GM23338 (cell line): Measurements from ENCODE around the gene ABCC1. TPM values are rescaled to one million over a fixed set of nuclear protein-coding genes. Genes with fewer than 3 reads are reported as not detected.

Experiments
- ATAC-seq: fragments of 200-7000 bp; cut with Tn5 transposase; 3 replicates; pipeline ENCODE4 v1.9.1; 2020
- DNase-seq: peaks from one replicate; pipeline ENCODE4 v3.0.0-alpha.2; 2015; ENCODE audit warnings: low spot score
- H2AFZ ChIP-seq: fragments of 200-600 bp; sonication (generic); 2 replicates; pipeline ENCODE4 v1.8.0; 2016; ENCODE audit warnings: antibody characterized with exemption, mild to moderate bottlenecking, moderate library complexity
- H3F3A ChIP-seq: fragments of 200-600 bp; sonication (generic); replicated peaks from 2 replicates; pipeline ENCODE4 v1.8.0; 2017; ENCODE audit warnings: antibody characterized with exemption, mixed run types, low read depth
- H3K27ac ChIP-seq: fragments of 200-600 bp; sonication (generic); 2 replicates; pipeline ENCODE4 v1.6.1; 2016; ENCODE audit warnings: low read depth
- H3K27me3 ChIP-seq: fragments of 200-600 bp; sonication (generic); 2 replicates; pipeline ENCODE4 v1.8.0; 2016; ENCODE audit warnings: mild to moderate bottlenecking, mixed run types, moderate library complexity; ENCODE audit not compliant: insufficient read depth
- H3K36me3 ChIP-seq: fragments of 200-600 bp; sonication (generic); 2 replicates; pipeline ENCODE4 v1.8.0; 2016; ENCODE audit warnings: mild to moderate bottlenecking; ENCODE audit not compliant: insufficient read depth
- H3K4me1 ChIP-seq: fragments of 200-600 bp; sonication (generic); 2 replicates; pipeline ENCODE4 v1.8.0; 2016; ENCODE audit warnings: mild to moderate bottlenecking, moderate library complexity; ENCODE audit not compliant: insufficient read depth
- H3K4me2 ChIP-seq: fragments of 200-600 bp; sonication (generic); 2 replicates; pipeline ENCODE4 v1.7.1; 2017; ENCODE audit warnings: mixed run types
- H3K4me3 ChIP-seq: fragments of 200-600 bp; sonication (generic); 2 replicates; pipeline ENCODE4 v1.6.1; 2016; ENCODE audit warnings: mixed run types
- H3K79me2 ChIP-seq: fragments of 200-600 bp; sonication (generic); replicated peaks from 2 replicates; pipeline ENCODE4 v1.8.0; 2017; ENCODE audit warnings: mild to moderate bottlenecking; ENCODE audit not compliant: insufficient read depth
- H3K9me2 ChIP-seq: fragments of 200-600 bp; sonication (generic); 2 replicates; pipeline ENCODE4 v1.8.0; 2017; ENCODE audit not compliant: insufficient read depth
- H4K20me1 ChIP-seq: fragments of 200-600 bp; sonication (generic); replicated peaks from 2 replicates; pipeline ENCODE4 v1.8.0; 2017; ENCODE audit warnings: mild to moderate bottlenecking; ENCODE audit not compliant: insufficient read depth
- H3K27ac Mint-ChIP-seq: 2 replicates; pipeline ENCODE4 v1.8.0; 2020; ENCODE audit warnings: inconsistent platforms, mild to moderate bottlenecking, moderate library complexity, mixed read lengths
- H3K27me3 Mint-ChIP-seq: 3 replicates; pipeline ENCODE4 v1.8.0; 2022; ENCODE audit warnings: low read depth, mild to moderate bottlenecking, moderate library complexity, mixed read lengths, inconsistent platforms; ENCODE audit not compliant: insufficient read depth, poor library complexity
- H3K36me3 Mint-ChIP-seq: 3 replicates; pipeline ENCODE4 v1.8.0; 2021; ENCODE audit warnings: low read depth, mild to moderate bottlenecking, inconsistent platforms, moderate library complexity, mixed read lengths
- H3K4me1 Mint-ChIP-seq: 3 replicates; pipeline ENCODE4 v1.8.0; 2020; ENCODE audit warnings: mild to moderate bottlenecking, inconsistent platforms, mixed read lengths
- H3K4me3 Mint-ChIP-seq: 3 replicates; pipeline ENCODE4 v1.8.0; 2021; ENCODE audit warnings: moderate library complexity, mild to moderate bottlenecking, inconsistent platforms, mixed read lengths
- H3K9me3 Mint-ChIP-seq: 3 replicates; pipeline ENCODE4 v1.8.0; 2020; ENCODE audit warnings: moderate library complexity, mild to moderate bottlenecking, inconsistent platforms, mixed read lengths
- CREB1 ChIP-seq: fragments of 250-450 bp; sonication (Bioruptor Pico); IDR thresholded peaks from 2 replicates; pipeline ENCODE4 v1.5.0; 2020; ENCODE audit warnings: low read depth, mild to moderate bottlenecking, moderate library complexity
- EZH2phosphoT487 ChIP-seq: fragments of 200-600 bp; sonication (generic); IDR thresholded peaks from one replicate; pipeline ENCODE4 v1.8.1; 2018; ENCODE audit warnings: antibody characterized with exemption; ENCODE audit not compliant: unreplicated experiment
- JUNB ChIP-seq: IDR thresholded peaks from one replicate; pipeline ENCODE4 v1.6.1; 2016; ENCODE audit warnings: antibody characterized with exemption; ENCODE audit not compliant: unreplicated experiment
- NANOG ChIP-seq: IDR thresholded peaks from 2 replicates; pipeline ENCODE4 v1.6.1; 2016; ENCODE audit warnings: antibody characterized with exemption, borderline replicate concordance
- POLR2AphosphoS5 ChIP-seq: IDR thresholded peaks from 2 replicates; pipeline ENCODE4 v1.6.1; 2016; ENCODE audit warnings: antibody characterized with exemption, low read depth
- ZNF114 ChIP-seq: fragments of 250-450 bp; sonication (Bioruptor Pico); IDR thresholded peaks from 2 replicates; pipeline ENCODE4 v1.5.0; 2020; ENCODE audit warnings: mild to moderate bottlenecking, moderate library complexity
- polyA plus RNA-seq: library from polyadenylated mRNA; unstranded; fragments of >200 nt; fragmentation: Nextera tagmentation; extraction: Ambion mirVana; gene quantifications from 2 replicates; pipeline ENCODE4 v1.2.1, GENCODE V29; 2016
- total RNA-seq: library from RNA; depleted of rRNA; stranded (reverse); fragments of >200 nt; shearing (Covaris generic); gene quantifications from 2 replicates; pipeline ENCODE4 v1.2.3, GENCODE V29; 2014
- TF ChIP-seq, protein P1 (sequence below): fragments of 250-450 bp; sonication (Bioruptor Pico); IDR thresholded peaks from 2 replicates; pipeline ENCODE4 v1.5.0; 2020; ENCODE audit warnings: mild to moderate bottlenecking, moderate library complexity
- TF ChIP-seq, protein P2 (sequence below): IDR thresholded peaks from 2 replicates; pipeline ENCODE4 v1.6.1; 2016; ENCODE audit warnings: antibody characterized with exemption

ABCC1 gene
- total and polyA plus RNA-seq, 2 experiments from 2014 or later: 11.0 to 46.6 TPM

DNA sequence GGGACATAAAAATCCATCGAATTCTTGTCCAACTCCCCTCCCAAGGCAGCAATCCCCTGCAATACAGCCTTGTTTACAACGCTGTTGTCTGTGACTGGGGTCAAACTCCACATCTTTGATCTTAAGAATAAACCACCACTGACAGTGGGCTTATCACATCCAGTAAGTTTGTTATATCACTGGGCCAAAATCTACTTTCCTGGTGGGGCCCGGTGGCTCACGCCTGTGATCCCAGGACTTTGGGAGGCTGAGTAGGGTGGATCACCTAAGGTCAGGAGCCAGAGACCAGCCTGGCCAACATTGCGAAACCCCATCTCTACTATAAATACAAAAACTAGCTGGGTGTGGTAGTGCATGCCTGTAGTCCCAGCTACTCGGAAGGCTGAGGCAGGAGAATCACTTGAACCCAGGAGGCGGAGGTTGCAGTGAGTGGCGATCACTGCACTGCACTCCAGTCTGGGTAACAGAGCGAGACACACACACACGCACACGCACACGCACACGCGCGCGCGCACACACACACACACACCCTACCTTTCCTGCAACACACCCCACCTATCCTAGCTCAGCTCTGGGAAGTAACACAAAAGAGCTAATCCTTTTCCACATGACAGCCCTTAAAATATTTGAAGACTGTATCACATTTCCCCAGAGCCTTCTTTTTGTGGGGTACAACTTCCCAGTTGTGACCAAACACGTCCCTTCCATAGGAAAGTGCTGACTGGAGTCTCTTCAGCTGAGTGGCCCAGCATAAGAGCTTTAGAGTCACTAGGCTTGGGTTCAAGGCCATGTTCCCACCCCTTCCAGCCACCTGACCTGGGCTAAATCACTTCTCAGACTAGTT lies 20.9 kb upstream of the ABCC1 start (continued):
- TF ChIP-seq, protein P1, sequence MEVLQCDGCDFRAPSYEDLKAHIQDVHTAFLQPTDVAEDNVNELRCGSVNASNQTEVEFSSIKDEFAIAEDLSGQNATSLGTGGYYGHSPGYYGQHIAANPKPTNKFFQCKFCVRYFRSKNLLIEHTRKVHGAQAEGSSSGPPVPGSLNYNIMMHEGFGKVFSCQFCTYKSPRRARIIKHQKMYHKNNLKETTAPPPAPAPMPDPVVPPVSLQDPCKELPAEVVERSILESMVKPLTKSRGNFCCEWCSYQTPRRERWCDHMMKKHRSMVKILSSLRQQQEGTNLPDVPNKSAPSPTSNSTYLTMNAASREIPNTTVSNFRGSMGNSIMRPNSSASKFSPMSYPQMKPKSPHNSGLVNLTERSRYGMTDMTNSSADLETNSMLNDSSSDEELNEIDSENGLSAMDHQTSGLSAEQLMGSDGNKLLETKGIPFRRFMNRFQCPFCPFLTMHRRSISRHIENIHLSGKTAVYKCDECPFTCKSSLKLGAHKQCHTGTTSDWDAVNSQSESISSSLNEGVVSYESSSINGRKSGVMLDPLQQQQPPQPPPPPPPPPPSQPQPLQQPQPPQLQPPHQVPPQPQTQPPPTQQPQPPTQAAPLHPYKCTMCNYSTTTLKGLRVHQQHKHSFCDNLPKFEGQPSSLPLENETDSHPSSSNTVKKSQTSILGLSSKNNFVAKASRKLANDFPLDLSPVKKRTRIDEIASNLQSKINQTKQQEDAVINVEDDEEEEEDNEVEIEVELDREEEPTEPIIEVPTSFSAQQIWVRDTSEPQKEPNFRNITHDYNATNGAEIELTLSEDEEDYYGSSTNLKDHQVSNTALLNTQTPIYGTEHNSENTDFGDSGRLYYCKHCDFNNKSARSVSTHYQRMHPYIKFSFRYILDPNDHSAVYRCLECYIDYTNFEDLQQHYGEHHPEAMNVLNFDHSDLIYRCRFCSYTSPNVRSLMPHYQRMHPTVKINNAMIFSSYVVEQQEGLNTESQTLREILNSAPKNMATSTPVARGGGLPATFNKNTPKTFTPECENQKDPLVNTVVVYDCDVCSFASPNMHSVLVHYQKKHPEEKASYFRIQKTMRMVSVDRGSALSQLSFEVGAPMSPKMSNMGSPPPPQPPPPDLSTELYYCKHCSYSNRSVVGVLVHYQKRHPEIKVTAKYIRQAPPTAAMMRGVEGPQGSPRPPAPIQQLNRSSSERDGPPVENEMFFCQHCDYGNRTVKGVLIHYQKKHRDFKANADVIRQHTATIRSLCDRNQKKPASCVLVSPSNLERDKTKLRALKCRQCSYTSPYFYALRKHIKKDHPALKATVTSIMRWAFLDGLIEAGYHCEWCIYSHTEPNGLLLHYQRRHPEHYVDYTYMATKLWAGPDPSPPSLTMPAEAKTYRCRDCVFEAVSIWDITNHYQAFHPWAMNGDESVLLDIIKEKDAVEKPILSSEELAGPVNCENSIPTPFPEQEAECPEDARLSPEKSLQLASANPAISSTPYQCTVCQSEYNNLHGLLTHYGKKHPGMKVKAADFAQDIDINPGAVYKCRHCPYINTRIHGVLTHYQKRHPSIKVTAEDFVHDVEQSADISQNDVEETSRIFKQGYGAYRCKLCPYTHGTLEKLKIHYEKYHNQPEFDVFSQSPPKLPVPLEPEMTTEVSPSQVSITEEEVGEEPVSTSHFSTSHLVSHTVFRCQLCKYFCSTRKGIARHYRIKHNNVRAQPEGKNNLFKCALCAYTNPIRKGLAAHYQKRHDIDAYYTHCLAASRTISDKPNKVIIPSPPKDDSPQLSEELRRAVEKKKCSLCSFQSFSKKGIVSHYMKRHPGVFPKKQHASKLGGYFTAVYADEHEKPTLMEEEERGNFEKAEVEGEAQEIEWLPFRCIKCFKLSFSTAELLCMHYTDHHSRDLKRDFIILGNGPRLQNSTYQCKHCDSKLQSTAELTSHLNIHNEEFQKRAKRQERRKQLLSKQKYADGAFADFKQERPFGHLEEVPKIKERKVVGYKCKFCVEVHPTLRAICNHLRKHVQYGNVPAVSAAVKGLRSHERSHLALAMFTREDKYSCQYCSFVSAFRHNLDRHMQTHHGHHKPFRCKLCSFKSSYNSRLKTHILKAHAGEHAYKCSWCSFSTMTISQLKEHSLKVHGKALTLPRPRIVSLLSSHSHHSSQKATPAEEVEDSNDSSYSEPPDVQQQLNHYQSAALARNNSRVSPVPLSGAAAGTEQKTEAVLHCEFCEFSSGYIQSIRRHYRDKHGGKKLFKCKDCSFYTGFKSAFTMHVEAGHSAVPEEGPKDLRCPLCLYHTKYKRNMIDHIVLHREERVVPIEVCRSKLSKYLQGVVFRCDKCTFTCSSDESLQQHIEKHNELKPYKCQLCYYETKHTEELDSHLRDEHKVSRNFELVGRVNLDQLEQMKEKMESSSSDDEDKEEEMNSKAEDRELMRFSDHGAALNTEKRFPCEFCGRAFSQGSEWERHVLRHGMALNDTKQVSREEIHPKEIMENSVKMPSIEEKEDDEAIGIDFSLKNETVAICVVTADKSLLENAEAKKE (CRISPR knock-in tag): no peak
- TF ChIP-seq, protein P2, sequence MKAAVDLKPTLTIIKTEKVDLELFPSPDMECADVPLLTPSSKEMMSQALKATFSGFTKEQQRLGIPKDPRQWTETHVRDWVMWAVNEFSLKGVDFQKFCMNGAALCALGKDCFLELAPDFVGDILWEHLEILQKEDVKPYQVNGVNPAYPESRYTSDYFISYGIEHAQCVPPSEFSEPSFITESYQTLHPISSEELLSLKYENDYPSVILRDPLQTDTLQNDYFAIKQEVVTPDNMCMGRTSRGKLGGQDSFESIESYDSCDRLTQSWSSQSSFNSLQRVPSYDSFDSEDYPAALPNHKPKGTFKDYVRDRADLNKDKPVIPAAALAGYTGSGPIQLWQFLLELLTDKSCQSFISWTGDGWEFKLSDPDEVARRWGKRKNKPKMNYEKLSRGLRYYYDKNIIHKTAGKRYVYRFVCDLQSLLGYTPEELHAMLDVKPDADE: no peak
- TF ChIP-seq NANOG: no peak
- no peak for TF ChIP-seq JUNB
- TF ChIP-seq EZH2phosphoT487: no peak
- no peak for TF ChIP-seq ZNF114 (CRISPR knock-in tag)
- TF ChIP-seq CREB1: no peak

DNA sequence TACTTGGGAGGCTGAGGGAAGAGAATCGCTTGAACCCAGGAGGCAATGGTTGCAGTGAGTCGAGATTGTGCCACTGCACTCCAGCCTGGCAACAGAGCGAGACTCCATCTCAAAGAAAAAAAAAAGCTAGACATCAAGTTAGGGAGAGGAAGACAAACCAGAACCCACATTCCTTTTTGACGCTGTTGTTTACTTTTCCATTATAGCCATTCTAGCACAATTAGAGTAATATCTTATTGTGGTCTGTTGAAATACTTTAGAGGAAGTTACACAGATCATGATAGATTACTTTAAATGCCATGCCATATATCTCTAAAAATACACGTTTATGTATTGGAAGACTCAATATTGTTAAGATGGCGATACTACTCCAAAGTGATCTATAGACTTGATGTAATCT lies 16.5 kb upstream of the ABCC1 start:
- Histone ChIP-seq H2AFZ (no peak overlapping the region), H3K4me2 (no peak overlapping the region), H3K79me2 (no peaks in the 10 kb centered on the region), H3K27ac (no peak overlapping the region), H3F3A (no peaks in the 10 kb centered on the region), H3K4me1 (no peaks in the 10 kb centered on the region), H3K4me3 (no peak overlapping the region), H4K20me1 (no peaks in the 10 kb centered on the region), H3K27me3 (no peaks in the 10 kb centered on the region), H3K36me3 (no peaks in the 10 kb centered on the region), H3K9me2 (no peaks in the 10 kb centered on the region)
- ATAC-seq (no peak), DNase-seq (no peak)
- H3K4me3 Mint-ChIP-seq: no peak overlapping the region
- peaks cover 3% of the 10 kb centered on the region; the same call in 1 of the 3 replicates for H3K9me3 Mint-ChIP-seq
- no peaks in the 10 kb centered on the region for H3K36me3 Mint-ChIP-seq
- H3K27ac Mint-ChIP-seq: no peak overlapping the region
- no peaks in the 10 kb centered on the region for H3K4me1 Mint-ChIP-seq
- H3K27me3 Mint-ChIP-seq: peaks cover 4% of the 10 kb centered on the region
- TF ChIP-seq, protein P1 (CRISPR knock-in tag): no peak
- no peak for TF ChIP-seq POLR2AphosphoS5
